GM18508 (cell line): ENCODE data around the gene PDE4A.

ENCODE experiments used
- ATAC-seq: cut with Tn5 transposase; IDR thresholded peaks from one replicate; pipeline ENCODE4 v1.9.1; 2021; ENCODE audit warnings: moderate number of reproducible peaks; ENCODE audit not compliant: insufficient read depth, unreplicated experiment

The PDE4A gene

DNA sequence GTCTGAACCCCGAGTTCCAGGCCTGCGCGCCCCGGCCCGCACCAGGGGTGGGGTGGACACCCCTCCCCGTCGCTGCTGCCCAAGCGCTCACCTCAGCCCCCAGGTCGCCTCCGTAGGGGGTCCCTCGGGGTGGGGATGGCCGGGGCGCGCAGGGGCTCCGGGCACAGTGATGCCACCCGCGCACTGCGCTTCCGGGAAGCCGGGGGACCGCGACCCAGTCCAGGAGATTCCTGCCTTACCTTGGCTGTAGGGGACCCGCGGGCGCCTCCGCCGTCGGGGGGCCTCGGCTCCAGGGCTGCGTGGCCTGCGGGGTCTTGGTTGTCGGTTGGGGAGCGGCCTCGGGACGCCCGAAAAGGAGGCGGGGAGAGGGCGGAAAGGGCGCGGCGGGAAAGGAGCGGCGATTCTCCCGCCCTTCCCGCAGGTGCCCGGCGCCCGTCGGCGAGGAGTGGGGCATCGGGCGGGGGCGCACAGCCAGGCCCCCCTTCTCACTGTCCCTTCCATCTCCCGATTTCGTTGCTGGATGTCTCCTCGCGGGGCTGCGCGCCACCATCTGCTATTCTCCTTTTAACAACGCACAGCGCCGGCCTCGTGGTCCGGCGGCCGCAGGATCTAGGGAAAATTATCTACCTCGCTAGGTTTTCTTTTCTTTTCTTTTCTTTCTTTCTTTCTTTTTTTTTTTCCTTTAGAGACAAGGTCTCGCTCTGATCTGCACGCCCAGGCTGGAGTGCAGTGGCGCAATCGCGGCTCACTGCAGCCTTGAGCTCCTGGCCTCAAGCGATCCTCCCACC is 82.9 kb downstream of the PDE4A start, which contains the start of gene KEAP1:
Gene KEAP1 (minus strand): TSS at position 355 of the 788 bp plus-strand sequence. CDS start 3,323 bp downstream, outside the sequence.
- ATAC-seq, result no peak

DNA sequence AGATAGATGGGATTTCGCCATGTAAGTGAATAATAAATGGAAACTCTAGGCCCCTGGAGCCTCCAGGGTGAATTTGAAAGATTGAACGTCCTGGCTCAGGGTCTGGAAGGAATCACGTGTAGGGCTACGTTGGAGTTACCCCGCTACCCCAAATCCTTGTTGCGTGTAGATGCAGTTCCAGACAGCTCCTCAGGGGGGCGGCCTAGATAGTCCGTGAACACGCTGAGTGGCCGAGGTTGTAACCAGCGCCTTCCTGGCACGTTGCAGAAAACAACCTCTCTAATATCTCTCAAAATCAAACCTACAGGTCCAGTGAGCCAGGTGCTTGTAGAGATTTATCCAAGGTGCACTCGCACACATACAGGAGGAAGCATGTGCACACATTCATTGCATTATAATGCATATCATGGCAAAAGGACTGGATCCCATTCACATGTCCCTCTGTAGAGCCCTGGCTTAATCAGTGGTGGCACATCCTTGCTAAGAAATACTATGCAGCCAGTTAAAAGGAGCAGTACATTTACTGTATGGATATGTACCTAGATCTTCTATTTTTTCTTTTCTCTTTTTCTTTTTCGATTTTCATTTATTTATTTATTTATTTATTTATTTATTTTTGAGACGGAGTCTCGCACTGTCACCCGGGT is 85.4 kb downstream of the PDE4A start:
- ATAC-seq, result no peak

DNA sequence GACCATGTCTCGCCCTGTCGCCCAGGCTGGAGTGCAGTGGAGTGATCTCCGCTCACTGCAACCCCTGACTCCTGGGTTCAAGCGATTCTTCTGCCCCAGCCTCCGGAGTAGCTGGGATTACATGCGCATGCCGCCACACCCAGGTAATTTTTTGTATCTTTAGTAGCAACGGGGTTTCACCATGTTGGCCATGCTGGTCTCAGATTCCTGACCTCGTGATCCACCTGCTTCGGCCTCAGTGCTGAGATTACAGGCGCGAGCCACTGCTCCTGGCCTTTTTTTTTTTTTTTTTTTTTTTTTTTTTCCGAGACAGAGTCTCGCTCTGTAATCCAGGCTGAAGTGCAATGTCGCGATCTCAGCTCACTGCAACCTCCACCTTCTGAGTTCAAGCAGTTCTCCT is 87.7 kb downstream of the PDE4A start:
- ATAC-seq, result no peak

DNA sequence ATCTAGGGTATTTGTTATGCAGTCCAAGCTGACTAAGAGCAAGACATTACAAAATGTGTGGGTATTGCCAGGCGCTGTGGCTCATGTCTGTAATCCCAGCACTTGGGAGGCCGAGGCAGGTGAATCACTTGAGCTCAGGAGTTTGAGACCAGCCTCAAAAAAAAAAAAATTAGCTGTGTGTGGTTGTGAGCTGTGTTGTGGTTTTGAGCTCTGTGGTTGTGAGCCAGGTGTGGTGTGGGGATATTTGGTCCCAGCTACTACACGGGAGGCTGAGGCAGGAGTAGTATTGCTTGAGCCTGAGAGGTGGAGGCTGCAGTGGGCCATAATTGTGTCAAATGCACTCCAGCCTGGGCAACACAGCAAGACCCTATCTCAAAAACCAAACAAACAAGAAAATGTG is 88.4 kb downstream of the PDE4A start:
- no peak for ATAC-seq

DNA sequence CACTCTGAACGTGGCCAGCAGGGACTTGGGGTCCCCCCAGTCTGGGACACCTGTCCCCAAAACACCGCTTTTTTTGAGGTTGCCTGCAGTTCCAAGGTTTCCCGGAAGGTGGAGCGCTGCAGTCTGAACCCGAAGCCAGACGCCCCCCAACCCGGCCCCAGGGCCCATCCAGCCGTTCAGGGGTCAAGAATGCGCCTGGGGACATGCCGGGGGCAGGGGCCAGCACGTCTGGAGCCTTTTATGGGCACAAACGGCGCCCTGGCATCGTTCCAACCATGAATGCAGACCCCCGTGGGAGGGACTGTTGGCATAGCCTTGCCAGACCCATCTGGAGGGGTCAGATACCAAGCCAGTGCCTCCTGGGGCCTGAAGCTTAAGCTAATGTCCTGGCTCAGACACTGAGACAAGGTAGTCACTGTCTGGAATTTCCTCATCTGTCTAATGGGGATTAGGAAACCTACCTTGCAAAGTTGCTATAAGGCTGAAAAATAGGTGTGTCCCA is 90.0 kb downstream of the PDE4A start:
- no peak for ATAC-seq

DNA sequence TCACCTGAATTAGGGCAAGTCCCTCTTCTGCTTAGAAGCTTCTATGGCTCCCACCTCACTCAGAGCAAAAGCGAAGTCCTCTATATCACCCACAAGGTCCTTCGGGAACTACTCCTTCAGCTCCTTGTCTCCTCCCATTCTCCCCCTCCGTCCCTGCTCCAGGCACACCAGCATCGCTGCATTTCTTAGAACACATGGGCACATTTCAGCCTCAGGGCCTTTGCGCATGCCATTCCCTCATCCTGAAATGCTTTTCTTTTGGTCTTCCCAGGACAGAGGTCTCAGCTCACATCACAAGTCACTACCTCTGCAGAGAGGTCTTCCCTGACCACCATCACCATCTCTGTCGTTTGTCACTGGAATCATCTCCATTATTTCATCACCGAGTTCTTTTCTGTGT is 92.9 kb downstream of the PDE4A start:
- no peak for ATAC-seq

DNA sequence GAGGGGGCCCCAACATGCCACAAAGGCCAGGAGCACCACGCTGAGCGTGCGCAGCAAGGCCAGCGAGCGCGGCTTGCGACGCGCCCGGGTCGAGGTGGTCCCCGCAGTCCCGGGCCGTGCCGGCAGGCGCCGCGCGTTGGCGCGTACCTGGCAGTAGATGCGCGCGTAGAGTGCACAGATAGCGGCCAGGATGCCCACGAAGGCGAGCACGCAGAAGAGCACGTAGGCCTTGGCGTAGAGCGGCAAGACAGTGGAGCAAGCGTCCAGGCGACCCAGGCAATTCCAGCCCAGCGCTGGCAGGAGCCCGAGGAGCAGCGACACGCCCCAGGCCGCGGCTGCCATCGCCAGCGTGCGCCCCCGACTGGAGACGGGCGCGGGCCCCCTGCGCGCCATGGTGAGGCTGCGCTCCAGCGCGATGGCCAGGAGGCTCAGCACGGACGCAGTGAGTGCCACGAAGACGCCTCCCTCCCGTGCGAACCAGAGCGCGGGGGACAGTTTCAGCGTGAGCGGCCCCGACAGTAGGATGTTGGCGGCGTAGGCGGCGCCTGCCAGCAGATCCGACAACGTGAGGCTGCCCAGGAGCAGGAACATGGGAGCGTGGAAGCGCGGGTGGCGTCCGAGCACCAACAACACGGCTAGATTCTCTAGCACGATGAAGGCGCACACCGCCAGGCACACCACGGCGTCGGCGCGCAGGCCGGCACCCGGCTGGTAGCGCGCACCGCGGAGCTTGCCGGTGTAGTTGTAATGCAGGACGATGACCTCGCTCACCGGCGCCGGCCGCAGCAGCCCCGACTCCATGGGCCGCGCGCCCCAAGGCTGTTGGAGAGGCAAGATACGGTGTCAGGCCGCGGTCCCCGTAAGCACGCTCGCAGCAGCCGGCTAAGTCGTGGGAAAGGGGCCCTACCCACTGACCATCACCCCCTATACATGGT is 94.1 kb downstream of the PDE4A start:
- no peak for ATAC-seq

DNA sequence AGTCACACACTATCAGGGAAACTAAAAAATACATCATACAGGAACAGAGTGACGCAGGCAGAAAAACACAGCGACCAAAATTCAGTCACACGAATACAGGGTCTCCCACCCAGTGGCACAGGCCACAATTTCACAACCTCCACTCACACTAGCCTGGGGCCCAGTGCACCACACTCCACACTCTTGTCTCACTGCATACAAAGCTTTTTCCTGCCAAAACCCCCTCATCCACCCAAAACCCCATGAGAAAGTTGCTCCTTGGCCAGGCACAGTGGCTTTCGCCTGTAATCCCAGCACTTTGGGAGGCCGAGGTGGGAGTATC is 95.7 kb downstream of the PDE4A start:
- ATAC-seq, result no peak

DNA sequence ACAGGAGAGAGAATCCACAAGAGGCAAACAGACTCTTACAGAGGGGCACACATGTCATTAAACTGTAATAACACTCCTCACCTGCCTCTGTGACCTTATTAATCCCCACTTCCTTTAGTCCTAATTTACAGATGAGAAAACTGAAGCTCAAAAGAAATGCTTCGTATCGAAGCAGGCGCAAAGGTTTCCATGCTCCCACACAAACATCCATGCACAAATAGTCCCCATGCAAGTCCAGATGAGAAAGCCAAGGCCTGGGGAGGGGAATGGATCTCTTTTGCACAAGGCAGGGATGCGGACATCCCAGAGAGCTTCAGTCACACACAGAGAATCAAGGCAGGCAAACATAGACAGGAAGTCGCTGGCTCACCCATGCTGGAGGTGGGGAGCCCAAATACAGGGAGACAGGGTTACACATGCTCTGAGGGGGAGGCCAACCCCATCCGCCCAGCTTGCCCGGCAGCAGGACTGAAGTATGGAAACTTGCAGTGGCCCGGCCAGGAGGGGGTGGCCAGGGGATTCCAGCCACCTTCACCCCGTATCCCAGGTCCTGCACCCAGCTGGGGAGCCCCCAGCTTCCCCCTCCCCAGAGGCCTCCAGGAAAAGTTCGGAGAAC is 96.4 kb downstream of the PDE4A start:
- no peak for ATAC-seq

DNA sequence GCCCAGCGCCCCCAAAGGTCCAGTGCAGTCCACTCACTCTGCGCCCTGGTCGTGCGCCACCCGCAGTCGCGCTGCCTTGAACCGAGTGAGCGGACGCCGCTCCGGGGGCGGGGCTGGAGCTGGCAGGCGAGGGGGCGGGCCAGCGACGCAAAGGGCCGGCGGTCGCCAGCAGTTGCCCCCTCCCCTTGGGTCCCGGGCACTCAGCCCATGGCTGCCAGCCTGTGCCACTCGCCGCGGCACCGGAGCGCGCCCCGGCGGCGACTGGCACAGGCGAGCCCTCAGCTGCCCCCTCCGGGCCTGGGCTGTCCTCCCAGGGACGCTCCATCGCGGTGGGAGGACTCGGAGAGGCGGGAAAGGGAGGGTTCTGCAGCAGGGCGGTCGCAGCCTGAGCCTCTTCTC is 97.0 kb downstream of the PDE4A start, which contains the start of gene S1PR5:
Gene S1PR5 (minus strand): TSS at position 87 of the 399 bp plus-strand sequence. CDS start 2,436 bp downstream, outside the sequence.
- ATAC-seq, result no peak

DNA sequence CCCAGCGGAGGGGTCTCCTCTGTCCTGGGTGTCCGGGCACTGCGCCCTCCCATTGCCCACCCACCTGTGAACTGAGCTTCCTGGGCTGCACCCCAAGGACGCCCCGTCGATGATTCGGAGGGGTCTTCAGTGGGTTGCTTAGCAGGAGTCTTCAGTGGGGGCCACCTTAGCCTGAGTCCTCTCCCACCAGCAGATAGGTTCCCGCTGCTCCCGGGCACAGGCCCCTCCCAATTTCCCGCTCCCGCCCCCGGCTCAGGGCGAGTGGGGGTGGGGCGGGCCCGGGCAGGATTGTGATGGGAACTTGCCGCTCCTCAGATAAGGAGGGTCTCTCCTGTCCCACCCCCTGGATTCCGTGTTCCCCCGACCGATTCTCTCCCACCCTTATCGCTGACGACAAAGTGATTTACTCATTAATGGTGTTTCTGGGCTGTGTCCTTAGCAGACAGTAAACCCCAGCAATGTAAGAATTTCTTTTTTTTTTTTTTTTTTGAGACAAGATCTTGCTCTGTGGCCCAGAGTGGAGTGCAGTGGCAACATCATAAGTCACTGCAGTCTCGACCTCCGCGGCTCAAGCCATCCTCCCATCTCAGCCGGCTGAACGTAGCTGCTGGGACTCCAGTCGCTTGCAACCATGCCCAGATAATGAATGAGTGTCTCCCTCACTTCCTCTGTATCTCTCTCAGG is 97.6 kb downstream of the PDE4A start:
- no peak for ATAC-seq

DNA sequence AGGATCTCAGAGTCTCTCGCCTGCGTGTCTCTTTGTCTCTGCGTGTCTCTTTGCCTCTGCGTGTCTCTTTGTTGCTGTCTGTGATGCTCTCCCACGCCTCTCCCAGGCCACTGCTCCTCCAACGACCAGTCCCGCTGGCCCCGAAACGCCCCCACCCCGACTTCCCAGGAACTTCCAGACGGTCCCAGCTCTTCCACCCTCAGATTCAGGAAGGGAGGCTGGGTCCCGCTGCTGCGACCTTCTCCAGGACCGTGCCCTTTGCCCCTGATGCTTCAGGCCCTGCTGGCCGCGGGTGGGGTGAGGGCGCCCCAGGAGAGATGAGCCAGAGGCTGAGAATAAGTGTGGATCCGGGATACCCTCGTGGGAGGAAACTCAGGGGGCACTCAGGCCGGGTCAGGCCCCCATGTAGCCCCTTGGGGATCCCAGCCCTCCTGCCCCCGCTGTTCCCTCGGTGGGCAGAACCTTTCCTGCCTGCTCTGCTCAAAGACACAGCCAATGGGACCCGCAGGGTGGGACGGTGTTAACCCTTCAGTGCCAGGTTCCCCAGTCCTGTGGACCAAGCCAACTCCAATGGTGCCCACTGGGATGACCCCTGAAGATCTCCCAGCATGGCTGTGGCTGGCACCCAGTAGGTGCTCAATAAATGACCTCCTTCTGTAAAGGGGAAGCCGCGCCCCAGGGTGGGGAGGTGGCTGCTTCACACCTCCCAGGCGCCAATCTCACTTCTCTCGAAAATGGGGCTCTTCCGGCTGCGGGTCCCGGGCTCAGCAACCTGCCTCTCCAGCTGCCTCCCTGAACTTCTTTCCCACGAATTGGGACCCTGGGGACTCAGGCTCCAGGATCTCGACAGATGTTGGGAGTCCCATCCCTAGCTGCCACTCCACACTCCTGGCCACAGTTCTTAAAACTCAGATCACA is 98.4 kb downstream of the PDE4A start:
- ATAC-seq, result no peak
